Fibroblast of the aortic adventitia (primary cell): Measurements from ENCODE around the gene MCL1. TPM values are rescaled to one million over a fixed set of nuclear protein-coding genes. Genes with fewer than 3 reads are reported as not detected.
"Not testable (repeated sequence)": the region's sequence is repeated elsewhere in the genome, so short reads cannot be mapped to it uniquely, and the experiment has no call there.

Experiments
- DNase-seq: peaks from one replicate; pipeline ENCODE4 v3.0.0-alpha.2; 2010; ENCODE audit warnings: low read depth
- H3K4me3 ChIP-seq: 2 replicates; pipeline ENCODE4 v1.5.1; 2011; ENCODE audit warnings: low read depth, mild to moderate bottlenecking, control low read depth, low read length, moderate library complexity
- total RNA-seq: library from RNA; depleted of rRNA; stranded (reverse); fragments of >200 nt; gene quantifications from 2 replicates; pipeline ENCODE4 v1.2.3, GENCODE V29; 2012; ENCODE audit warnings: low replicate concordance
- TF ChIP-seq, protein P1 (sequence below): IDR thresholded peaks from 2 replicates; pipeline ENCODE4 v1.5.1; 2011; ENCODE audit warnings: mild to moderate bottlenecking, low read length, control low read depth, inconsistent platforms; ENCODE audit not compliant: insufficient read depth

The MCL1 gene
- total RNA-seq, 1 donor: 212 TPM

DNA sequence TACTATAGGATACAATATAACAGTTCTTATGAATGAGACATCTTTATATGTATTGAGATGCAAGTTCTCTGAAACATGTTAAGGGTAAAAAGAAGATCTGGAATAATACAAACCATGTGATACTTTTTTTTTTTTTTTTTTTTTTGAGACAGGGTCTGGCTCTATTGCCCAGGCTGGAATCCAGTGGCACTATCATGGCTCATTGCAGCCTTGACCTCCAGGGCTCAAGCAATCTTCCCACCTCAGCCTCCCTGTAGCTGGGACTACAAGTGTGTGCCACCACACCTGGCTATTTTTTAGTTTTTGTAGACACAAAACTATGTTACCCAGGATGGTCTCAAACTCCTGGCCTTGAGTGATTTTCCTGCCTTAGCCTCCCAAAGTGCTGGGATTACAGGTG, 22.1 kb upstream of the MCL1 start:
- TF ChIP-seq, protein P1, sequence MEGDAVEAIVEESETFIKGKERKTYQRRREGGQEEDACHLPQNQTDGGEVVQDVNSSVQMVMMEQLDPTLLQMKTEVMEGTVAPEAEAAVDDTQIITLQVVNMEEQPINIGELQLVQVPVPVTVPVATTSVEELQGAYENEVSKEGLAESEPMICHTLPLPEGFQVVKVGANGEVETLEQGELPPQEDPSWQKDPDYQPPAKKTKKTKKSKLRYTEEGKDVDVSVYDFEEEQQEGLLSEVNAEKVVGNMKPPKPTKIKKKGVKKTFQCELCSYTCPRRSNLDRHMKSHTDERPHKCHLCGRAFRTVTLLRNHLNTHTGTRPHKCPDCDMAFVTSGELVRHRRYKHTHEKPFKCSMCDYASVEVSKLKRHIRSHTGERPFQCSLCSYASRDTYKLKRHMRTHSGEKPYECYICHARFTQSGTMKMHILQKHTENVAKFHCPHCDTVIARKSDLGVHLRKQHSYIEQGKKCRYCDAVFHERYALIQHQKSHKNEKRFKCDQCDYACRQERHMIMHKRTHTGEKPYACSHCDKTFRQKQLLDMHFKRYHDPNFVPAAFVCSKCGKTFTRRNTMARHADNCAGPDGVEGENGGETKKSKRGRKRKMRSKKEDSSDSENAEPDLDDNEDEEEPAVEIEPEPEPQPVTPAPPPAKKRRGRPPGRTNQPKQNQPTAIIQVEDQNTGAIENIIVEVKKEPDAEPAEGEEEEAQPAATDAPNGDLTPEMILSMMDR: no peak
- no peak overlapping the region for H3K4me3 ChIP-seq
- no peak for DNase-seq

DNA sequence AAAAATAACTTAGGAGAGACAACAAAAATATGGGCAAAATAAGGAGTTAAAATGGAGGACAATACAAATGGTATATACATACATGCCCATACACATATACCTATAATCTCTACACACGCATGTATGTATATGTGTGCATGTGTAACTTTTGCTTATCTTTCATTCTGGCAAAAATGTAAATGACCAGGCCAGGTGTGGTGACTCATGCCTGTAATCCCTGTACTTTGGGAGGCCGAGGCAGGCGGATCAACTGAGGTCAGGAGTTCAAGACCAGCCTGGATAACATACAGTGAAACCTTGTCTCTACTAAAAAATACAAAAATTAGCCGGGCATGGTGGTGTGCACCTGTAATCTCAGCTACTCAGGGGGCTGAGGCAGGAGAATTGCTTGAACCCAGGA, 18.9 kb upstream of the MCL1 start:
- not testable (repeated sequence) for H3K4me3 ChIP-seq, DNase-seq

DNA sequence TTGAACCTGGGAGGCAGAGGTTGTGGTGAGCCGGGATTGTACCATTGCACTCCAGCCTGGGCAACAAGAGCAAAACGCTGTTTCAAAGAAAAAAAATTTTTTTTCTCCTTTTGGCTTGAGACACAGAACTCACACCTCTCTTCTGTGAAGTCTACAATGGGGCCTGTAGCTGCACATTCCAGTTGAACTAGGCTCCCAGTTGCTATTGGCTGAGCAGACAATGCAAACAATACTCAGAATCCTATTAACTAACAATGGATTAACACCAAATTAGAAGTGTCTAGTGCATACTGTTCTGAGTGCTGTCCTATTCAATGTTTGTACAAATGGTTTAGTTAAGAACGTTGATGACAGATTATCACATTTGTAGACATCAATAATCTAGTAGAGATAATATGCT, 17.6 kb upstream of the MCL1 start:
- H3K4me3 ChIP-seq: no peak overlapping the region
- DNase-seq: no peak
- TF ChIP-seq, protein P1: no peak

DNA sequence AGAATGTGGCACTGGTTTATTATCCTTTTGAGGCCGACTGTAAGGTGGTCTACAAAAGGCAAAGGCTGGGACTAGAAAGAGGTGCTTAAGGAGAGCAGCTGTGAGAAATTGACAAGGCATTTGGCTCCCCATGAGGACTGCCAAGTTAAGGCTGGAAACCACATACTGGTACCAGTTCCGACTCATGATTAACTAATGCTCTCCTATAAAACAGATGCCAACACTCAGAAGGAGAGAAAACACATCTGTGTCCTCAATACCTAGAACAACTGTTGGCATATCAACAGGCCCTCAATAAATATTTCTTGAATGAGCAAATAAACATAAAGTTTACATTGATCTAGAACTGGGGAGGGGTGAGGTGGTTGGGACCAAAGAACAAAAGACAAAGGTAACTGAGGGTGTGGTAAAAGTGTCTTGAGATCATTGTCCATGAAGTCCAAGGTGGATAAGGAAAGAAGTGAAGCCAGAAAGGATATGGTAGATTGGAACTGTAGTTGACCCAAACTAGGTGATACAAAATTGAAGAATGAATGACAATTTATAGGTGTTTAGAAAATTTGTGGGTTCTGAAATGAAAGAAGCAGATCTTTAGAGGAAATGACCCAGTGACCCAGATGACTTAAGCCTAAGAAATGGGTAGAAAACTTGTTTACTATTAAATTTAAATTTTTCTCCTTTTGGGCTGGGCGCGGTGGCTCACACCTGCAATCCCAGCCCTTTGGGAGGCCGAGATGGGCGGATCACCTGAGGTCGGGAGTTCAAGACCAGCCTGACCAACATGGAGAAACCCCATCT, 16.9 kb upstream of the MCL1 start:
- TF ChIP-seq, protein P1: no peak
- no peak overlapping the region for H3K4me3 ChIP-seq
- peak; percentile 51 for DNase-seq

DNA sequence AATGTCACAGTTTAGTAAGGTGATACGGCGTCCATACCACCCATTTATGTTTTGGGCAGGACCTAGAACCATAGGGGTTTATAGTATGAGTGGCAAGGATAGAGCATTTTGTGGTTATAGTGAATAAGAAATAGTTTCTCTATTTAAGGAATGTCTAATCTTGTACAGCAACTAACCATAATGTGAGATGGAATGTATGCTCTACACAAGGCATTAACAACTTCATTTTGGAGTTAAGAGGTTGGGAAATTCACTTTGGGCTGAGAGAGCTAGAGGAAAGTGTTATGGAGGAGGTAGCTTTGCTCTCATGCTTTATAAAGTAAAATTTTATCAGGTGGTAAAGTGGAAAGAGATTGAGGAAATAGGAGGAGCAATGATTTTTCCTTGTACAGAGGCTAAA, 3.0 kb upstream of the MCL1 start:
- TF ChIP-seq, protein P1: no peak
- H3K4me3 ChIP-seq: no peak overlapping the region
- no peak for DNase-seq

DNA sequence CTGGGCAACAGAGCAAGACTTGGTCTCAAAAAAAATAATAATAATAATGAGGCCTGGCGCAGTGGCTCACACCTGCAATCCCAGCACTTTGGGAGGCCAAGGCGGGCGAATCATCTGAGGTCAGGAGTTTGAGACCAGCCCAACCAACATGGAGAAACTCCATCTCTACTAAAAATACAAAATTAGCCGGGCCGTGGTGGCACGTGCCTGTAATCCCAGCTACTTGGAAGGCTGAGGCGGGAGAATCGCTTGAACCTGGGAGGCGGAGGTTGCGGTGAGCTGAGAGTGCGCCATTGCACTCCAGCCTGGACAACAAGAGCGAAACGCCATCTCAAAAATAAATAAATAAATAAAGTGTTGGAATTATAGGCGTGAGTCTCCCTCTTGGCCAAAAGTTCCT, 2.6 kb upstream of the MCL1 start:
- DNase-seq, H3K4me3 ChIP-seq: not testable (repeated sequence)

DNA sequence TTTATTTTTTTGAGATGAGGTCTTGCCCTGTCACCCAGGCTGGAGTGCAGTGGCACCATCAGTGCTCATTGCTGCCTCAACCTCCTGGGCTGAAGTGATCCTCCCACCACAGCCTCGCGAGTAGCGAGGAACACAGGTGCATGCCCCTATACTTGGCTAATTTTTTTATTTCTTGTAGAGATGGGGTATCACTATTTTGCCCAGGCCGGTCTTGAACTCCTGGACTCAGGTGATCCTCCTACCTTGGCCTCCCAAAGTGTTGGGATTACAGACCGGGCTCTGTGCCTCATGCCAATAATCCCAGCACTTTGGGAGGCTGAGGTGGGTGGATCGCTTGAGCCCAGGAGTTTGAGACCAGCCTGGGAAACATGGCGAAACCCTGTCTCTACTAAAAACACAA, 2.0 kb upstream of the MCL1 start:
- not testable (repeated sequence) for H3K4me3 ChIP-seq, DNase-seq

DNA sequence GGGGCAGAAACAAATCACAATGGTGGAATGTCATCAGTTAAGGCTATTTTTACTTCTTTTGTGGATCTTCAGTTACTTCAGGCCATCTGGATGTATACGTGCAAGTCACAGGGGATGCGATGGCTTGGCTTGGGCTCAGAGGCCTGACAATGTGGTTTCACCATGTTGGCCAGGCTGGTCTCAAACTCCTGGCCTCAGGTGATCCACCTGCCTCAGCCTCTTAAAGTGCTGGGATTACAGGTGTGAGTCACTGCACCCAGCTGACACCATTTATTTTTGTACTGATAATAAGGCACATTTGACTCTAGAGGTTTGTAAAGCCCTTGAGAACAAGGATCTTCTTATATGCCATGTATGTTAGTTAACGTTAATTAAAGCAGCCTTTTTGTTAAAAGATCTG, 1.6 kb upstream of the MCL1 start:
- H3K4me3 ChIP-seq, DNase-seq: not testable (repeated sequence)

DNA sequence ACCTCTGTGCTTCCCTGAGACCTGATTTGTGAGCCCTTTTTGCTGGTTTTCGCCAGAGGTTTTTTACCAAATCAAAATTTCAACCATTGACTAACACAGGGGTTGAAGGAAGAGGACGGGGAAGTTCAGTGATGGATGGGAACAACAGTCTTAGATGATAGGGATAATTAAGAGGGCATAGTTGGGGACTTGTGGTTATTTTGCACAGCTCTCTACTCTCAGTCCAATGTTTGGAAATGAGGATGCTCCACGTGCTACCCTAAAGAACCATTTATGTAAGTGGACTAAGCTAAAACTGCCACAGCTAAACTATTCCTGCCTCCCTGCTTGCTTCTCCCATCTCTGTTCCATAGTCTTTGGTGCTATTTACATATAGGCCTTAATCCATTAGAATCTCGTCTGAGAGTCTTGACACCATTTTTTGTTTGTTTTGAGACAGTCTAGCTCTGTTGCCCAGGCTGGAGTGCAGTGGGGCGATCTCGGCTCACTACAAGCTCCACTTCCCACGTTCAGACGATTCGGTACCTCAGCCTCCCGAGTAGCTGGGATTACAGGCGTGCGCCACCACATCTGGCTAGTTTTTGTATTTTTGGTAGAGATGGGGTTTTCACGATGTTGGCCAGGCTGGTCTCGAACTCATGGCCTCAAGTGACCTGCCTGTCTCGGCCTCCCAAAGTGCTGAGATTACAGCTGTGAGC, 684 bp upstream of the MCL1 start:
- H3K4me3 ChIP-seq: peak overlapping the region; percentile 58
- TF ChIP-seq, protein P1: no peak
- DNase-seq: no peak
